HUDEP-2 (cell line): ENCODE measurements around the gene SEMA4C.
"Not testable (repeated sequence)": the region's sequence is repeated elsewhere in the genome, so short reads cannot be mapped to it uniquely, and the experiment has no call there.

Source experiments
- DNase-seq, 76 experiments: peaks; one replicate each; lab custom pipeline; 2025; ENCODE audit not compliant: unreplicated experiment in 76 of 76; lab: John Stamatoyannopoulos, UW

SEMA4C gene

GRCh38 chr2:96868555-96869280, 1.2 kb downstream of the SEMA4C start:
- peak in 59 of 76 experiments; percentile 4 to 71 (median 46) for DNase-seq

- DNase-seq, result no peak
Observed at GRCh38 chr2:96867756-96868554, 1.9 kb downstream of the SEMA4C start.

GRCh38 chr2:96866986-96867755, 2.7 kb downstream of the SEMA4C start:
- no peak for DNase-seq

GRCh38 chr2:96866586-96866985, 3.3 kb downstream of the SEMA4C start:
- DNase-seq, result no peak

GRCh38 chr2:96866149-96866548, 3.7 kb downstream of the SEMA4C start:
- no peak for DNase-seq

- no peak for DNase-seq
Observed at GRCh38 chr2:96865654-96866053, 4.2 kb downstream of the SEMA4C start.

GRCh38 chr2:96864343-96865091, 5.4 kb downstream of the SEMA4C start:
- DNase-seq, result no peak

- DNase-seq, result no peak
Observed at GRCh38 chr2:96863575-96864342, 6.1 kb downstream of the SEMA4C start.

GRCh38 chr2:96863056-96863455, 6.8 kb downstream of the SEMA4C start:
- DNase-seq, result not testable (repeated sequence)

- DNase-seq, result no peak
Observed at GRCh38 chr2:96861074-96861473, 8.8 kb downstream of the SEMA4C start.

- DNase-seq, result no peak
Observed at GRCh38 chr2:96860065-96861029, 9.5 kb downstream of the SEMA4C start.

- DNase-seq, result no peak
Observed at GRCh38 chr2:96859681-96860064, 10.2 kb downstream of the SEMA4C start.

GRCh38 chr2:96859099-96859649, 10.7 kb downstream of the SEMA4C start:
- DNase-seq, result no peak

- DNase-seq, result peak in 74 of 76 experiments; percentile 59 to 99 (median 95)
Observed at GRCh38 chr2:96857667-96858372, 12.1 kb downstream of the SEMA4C start, which contains the start of gene ANKRD39. Gene ANKRD39 (minus strand): TSS chr2:96858016. CDS start chr2:96857987, 29 bp downstream.

GRCh38 chr2:96856776-96857666, 12.9 kb downstream of the SEMA4C start:
- peak in 8 of 76 experiments; percentile 5 to 32 (median 16) for DNase-seq

- DNase-seq, result no peak
Observed at GRCh38 chr2:96853321-96853720, 16.6 kb downstream of the SEMA4C start.

GRCh38 chr2:96852667-96853066, 17.2 kb downstream of the SEMA4C start:
- no peak for DNase-seq
